ENCODE data around the gene SMPDL3B.
A peak's percentile ranks its signal among the peaks of the same experiment; 100 is the strongest.

Gene SMPDL3B

GRCh38 chr1:27940870-27941560 lies 6.2 kb downstream of the SMPDL3B start:
- no peak for DNase-seq

GRCh38 chr1:27941671-27942540 lies 7.1 kb downstream of the SMPDL3B start:
- no peak for DNase-seq

DNA sequence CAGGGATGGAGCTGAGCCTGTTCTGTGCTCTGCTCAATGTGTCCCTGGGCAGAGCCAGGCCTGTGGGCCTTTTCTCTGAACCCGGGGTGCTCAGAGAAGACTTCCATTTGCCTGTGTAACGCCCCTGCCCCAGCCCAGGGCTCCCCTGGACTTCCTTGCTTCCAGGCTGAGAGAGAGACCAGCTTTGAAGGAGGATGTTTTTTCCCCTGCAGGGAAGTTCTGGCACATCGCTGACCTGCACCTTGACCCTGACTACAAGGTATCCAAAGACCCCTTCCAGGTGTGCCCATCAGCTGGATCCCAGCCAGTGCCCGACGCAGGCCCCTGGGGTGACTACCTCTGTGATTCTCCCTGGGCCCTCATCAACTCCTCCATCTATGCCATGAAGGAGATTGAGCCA lies 10.2 kb downstream of the SMPDL3B start:
- no peak for DNase-seq

DNA sequence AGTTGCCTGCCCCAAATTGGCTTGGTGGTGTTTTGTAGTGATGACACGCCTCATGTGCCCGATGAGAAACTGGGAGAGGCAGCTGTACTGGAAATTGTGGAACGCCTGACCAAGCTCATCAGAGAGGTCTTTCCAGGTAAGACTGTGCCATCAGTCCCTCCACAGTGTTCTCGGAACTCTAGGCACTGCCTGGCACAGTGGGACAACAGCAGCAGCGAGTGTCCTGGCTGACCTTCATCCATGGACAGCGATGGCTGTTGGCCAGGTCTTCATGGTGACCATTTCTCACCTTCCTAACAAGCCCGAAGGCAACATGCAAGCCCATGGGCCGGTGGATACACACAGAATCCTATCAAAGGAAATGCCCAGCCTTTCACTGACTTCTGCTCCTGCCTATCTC lies 14.2 kb downstream of the SMPDL3B start:
- no peak for DNase-seq

- DNase-seq: no peak
Measured at GRCh38 chr1:27951396-27951795, 16.6 kb downstream of the SMPDL3B start.

GRCh38 chr1:27952147-27952546 lies 17.3 kb downstream of the SMPDL3B start:
- no peak for DNase-seq

- DNase-seq: no peak
Measured at GRCh38 chr1:27954186-27954585, 19.4 kb downstream of the SMPDL3B start.

DNA sequence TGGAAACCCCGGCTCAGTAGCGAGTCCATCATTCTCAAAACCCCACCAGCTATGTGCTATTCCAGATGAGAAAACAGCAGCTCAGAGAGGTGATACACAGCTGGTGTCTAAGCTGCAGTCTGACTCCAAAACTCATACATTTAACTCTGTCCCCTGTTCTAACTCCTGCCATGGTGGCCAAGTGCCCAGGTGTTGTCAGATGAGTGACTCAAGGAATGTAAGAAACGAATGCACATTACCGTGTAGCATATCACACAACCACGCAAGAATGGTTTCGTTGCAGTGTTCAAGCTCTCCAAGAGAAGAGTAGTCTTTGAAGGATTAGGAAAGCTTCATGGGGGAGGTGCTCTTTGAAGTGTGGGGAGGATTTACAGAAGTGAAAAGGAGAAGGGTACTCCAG lies 20.3 kb downstream of the SMPDL3B start:
- DNase-seq: no peak

- DNase-seq: no peak
Measured at GRCh38 chr1:27956761-27957160, 22.0 kb downstream of the SMPDL3B start.

DNA sequence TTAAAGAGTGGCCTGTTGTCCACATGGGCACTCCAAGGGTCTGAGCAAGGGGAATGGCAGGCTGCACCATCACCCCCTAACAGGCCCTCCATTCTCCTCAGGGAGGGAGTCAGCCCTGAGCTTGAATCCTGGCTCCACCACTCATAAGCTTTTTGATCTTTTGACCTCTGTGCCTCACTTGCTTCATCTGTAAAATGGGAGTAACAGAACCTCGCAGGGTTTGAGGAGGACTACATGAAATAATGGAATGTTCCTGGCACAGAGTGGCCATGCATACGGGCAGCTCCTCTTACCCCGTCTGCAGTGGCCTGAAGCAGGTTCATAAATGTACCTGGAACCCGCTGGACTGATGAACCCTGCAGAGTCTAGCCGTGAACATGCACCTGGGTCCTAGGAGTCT lies 22.9 kb downstream of the SMPDL3B start:
- no peak for DNase-seq

DNA sequence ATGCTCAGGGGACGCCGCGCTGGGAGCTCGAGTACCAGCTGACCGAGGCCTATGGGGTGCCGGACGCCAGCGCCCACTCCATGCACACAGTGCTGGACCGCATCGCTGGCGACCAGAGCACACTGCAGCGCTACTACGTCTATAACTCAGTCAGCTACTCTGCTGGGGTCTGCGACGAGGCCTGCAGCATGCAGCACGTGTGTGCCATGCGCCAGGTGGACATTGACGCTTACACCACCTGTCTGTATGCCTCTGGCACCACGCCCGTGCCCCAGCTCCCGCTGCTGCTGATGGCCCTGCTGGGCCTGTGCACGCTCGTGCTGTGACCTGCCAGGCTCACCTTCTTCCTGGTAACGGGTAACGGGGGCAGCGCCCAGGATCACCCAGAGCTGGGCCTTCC lies 23.7 kb downstream of the SMPDL3B start:
- DNase-seq: no peak

DNA sequence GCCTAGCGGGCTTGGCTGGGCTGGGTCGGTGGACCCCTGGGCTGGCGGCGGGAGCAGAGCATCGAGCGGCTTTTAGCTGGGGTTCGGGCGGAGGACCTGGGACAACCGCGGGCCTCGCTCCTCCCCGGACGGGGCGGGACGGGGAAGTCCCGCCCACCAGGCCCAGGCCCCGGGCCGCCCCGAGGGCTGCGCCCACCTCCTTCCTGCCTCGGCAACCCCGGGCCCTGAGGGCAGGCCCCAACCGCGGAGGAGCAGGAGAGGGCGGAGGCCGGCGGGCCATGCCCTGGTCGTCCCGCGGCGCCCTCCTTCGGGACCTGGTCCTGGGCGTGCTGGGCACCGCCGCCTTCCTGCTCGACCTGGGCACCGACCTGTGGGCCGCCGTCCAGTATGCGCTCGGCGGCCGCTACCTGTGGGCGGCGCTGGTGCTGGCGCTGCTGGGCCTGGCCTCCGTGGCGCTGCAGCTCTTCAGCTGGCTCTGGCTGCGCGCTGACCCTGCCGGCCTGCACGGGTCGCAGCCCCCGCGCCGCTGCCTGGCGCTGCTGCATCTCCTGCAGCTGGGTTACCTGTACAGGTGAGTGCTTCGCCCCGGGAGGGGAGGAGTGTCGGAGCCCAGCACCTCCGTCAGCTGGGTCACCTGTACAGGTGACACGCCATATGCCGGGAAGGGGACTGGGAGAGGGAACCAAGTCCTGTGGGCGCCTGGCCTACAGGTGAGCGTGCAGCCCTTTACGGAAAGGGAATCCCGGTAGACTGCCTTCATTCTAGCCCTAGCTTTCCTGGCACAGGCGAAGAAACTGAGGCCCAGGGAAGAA lies 25.2 kb downstream of the SMPDL3B start, which contains the start of gene XKR8:
Gene XKR8 (plus strand): TSS at position 182 of the 812 bp plus-strand sequence. CDS start 97 bp downstream, at position 279.
- DNase-seq: peak; percentile 86

GRCh38 chr1:27960762-27961645 lies 26.2 kb downstream of the SMPDL3B start:
- no peak for DNase-seq

- DNase-seq: no peak
Measured at GRCh38 chr1:27961646-27962221, 26.9 kb downstream of the SMPDL3B start.

DNA sequence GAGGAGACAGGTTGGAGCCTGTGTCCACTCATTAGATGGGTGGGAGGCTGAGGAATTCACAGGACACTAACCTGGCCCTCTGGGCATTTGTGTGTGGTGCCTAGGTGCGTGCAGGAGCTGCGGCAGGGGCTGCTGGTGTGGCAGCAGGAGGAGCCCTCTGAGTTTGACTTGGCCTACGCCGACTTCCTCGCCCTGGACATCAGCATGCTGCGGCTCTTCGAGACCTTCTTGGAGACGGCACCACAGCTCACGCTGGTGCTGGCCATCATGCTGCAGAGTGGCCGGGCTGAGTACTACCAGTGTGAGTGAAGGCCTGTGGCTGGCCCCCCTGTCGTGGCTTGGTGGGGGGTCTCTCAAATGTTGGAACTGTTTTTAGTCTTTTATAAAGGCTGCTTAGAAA lies 28.6 kb downstream of the SMPDL3B start:
- DNase-seq: no peak

DNA sequence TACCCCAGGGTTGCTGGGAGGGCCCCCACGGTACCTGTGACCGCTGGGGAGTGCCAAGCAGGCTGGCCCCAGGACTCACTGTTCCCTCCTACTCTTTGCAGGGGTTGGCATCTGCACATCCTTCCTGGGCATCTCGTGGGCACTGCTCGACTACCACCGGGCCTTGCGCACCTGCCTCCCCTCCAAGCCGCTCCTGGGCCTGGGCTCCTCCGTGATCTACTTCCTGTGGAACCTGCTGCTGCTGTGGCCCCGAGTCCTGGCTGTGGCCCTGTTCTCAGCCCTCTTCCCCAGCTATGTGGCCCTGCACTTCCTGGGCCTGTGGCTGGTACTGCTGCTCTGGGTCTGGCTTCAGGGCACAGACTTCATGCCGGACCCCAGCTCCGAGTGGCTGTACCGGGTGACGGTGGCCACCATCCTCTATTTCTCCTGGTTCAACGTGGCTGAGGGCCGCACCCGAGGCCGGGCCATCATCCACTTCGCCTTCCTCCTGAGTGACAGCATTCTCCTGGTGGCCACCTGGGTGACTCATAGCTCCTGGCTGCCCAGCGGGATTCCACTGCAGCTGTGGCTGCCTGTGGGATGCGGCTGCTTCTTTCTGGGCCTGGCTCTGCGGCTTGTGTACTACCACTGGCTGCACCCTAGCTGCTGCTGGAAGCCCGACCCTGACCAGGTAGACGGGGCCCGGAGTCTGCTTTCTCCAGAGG lies 31.8 kb downstream of the SMPDL3B start:
- DNase-seq: no peak

- no peak for DNase-seq
Measured at GRCh38 chr1:27967106-27967883, 32.5 kb downstream of the SMPDL3B start.

GRCh38 chr1:27967884-27968466 lies 33.2 kb downstream of the SMPDL3B start:
- no peak for DNase-seq

- no peak for DNase-seq
Measured at GRCh38 chr1:27968692-27969091, 33.9 kb downstream of the SMPDL3B start.

GRCh38 chr1:27970401-27970800 lies 35.6 kb downstream of the SMPDL3B start:
- DNase-seq: no peak
